HG03520 (cell line): ENCODE measurements around the gene KRTAP20-4.

Experiments used
- ATAC-seq: cut with Tn5 transposase; IDR thresholded peaks from one replicate; pipeline ENCODE4 v1.9.1; 2021; ENCODE audit warnings: mild to moderate bottlenecking, moderate library complexity; ENCODE audit not compliant: unreplicated experiment

The KRTAP20-4 gene

DNA sequence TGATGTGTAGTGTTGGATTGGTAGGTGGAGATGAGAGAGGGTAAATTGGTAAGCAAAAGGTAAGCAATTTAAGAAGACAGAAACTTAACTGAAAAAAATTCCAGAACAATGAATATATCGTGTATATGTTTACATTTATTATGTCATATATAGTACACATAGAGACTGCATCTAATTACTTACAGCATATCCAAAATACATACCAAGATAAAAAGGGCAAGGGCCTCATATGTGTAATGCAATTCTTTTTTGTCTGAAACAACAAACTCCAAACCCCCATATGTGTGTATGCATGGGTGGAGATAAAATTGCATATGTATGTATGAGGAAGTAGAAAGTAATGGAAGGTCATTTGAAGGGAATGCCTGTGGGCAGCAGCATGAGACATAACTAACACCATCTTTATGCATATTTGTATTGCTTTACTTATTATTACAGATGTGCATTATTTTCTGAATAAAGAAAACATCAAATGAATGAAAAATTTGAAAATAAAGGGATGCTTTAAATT lies 26.5 kb downstream of the KRTAP20-4 start:
- ATAC-seq, result no peak

- ATAC-seq, result no peak
Measured at GRCh38 chr21:30652891-30653290, 32.5 kb downstream of the KRTAP20-4 start.

- ATAC-seq, result no peak
Measured at GRCh38 chr21:30668776-30669175, 48.3 kb downstream of the KRTAP20-4 start.
